ENCODE data around the gene NBEAL2.
"Not testable (repeated sequence)": the region's sequence is repeated elsewhere in the genome, so short reads cannot be mapped to it uniquely, and the experiment has no call there.

The NBEAL2 gene

DNA sequence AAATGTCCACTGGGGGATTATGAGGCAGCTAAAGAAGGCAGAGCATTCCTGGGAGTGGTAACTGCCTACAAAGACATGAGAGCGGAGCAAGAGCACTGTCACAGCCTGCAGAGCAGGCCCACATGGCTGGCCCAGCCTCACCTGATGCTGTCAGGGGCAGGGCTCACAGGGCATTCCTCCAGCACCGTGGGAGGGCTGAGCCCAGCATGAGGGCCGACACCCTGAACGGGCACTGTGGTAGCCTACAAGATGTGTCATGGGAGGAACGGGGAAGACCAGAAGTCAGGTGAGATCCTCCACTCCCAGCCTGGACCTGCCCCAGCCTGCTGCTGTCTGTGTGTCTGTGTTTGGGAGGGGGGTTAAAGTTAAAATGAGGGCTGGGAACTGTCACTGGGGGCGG is 33.0 kb upstream of the NBEAL2 start:
- no peak for DNase-seq

DNA sequence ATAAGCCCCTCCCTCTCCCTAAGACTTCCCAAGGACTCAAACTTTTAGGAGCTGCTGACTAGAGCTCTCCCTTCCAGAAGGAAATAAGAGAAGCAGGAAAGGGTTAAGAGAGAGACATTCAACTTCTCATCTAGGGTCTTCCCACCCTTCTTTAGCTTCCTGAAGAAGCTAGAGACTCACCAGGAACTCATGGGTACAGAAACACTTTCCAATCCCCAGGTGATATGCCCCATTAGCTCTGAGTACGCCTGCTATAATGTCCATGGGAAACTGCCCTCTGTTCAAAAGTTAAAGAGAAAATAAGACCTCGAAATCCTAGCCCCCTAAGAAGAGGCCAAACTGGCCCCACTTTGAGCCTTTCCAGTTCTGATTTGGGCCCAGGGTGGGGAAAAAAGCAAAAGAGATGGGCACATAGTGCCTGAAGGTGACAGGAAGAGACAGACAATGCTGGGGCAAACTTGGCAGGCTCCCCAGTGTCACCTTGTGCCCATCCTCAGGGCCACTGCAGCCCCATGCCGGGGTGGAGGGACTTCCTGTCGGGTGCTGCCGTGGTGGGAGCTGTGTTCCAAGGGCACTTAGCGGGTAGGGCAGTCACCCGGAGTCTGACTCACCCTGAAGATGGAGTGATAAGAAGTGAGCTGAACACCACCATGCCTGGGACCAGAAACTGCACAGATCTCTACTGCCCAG is 32.5 kb upstream of the NBEAL2 start:
- no peak for DNase-seq

GRCh38 chr3:46947546-46947901 is 31.9 kb upstream of the NBEAL2 start:
- DNase-seq: no peak

DNA sequence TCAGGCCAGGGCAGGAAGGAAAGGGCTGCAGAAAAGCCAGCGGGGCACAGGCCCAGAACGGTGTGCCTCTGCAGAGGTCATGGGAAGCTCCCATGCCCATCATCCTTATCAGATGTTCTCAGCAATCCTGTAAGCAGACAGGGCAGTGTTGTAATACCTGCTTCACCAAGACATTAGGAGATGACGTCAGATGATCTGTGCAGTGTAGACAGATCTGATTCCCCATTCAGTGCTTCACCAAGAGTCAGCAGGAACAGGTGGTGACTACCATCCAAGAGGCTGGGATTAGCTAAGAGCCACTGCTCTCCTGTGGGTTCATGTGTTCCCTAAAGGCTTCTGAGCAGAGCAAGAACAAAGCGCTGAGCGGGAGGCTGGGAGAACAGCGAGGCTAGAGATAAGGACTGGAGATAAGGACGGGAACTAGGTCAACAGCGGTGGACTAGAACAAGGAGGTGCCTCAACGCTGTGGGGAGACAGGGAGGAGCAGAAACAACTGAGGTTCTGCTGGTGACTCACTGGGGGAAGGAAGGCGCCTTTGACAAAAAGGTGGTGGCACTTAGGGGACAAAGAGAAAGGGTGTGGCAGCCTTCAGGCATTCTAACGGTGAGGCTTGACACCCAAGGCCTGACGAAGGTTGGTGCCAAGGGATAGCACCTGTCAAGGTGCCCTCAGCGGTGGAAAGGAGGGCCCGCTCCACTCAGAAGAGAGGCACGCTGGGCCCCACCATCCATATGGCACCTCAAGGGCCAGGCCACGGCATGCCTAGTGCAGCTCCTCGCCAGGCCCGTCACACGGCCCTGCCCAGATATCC is 31.3 kb upstream of the NBEAL2 start:
- DNase-seq: no peak

DNA sequence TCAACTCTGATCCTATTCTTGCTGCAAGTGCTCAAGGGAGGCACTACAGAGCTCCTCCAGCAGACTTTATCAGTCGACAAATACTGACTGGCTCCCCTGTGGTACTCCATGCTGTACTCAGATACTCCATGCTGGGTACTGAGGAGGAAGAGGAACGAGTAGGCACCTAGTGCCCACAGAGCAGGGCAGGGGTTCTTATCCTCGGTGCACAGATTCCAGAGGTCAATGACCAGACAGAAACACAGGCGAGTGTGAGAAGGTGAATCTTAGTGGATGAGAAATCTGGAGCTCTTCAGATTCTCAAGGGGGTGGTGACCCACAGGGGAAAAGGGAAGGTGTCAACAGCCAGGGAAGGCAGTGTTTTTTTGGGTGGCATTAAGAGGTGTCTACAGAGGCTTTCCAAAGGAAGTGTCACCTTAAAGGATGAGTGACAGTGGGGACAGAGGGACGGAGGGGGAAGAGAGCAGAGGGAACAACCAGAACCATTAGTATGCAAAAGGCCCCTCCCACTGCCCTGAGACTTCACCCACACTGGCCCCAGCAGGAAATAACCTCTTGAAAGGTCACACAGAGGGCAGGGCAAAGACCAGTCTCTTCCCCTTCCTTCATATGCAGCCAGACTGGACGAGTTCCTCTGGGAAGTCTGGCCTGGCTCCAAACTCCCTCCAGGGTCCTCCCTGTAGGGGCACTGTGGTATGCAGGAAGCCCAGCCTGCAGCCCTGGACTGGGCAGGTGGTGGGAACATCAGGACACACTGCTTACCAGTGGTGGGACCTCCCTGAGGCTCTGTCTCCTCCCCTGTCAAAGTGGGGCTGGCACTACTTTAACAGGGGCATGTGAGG is 30.4 kb upstream of the NBEAL2 start:
- no peak for DNase-seq

DNA sequence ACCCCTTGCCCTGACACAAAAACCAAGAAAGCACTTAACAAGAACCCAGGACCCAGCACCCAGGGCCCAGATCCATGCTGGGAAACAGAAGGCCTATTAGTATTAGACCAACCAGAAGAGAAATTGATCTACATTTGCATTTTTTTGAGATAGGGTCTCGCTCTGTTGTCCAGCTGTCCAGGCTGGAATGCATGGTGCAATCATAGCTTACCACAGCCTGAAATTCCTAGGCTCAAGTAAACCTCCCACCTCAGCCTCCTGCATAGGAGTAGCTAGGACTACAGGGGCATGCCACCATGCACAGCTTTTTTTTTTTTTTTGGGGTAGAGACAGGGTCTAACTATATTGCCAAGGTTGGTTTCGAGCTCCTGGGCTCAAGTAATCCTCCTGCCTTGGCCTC is 29.3 kb upstream of the NBEAL2 start:
- DNase-seq: no peak

DNA sequence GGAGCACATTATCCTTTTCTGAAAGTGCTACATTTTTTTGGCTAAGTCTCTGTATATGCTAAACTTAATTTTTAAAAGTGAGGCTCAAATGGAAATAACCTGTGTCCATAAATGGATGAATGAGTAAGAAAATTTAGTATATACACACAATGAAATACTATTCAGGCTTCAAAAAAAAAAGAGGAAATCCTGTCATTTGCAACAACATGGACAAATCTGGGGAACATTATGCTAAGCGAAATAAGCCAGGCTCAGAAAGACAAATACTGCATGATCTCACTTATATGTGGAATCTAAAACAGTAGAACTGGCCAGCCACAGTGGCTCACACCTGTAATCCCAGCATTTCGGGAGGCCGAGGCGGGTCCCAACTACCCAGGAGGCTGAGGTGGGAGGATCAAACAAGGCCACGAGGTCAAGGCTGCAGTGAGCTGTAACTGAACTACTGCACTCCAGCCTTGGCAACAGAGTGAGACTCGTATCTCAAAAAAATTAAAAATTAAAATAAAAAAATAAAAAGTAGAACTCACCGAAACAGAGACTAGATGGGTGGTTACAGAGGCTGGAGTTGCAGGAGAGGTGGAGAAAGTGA is 28.7 kb upstream of the NBEAL2 start:
- DNase-seq: no peak

GRCh38 chr3:46952813-46953212 is 26.7 kb upstream of the NBEAL2 start:
- DNase-seq: no peak

DNA sequence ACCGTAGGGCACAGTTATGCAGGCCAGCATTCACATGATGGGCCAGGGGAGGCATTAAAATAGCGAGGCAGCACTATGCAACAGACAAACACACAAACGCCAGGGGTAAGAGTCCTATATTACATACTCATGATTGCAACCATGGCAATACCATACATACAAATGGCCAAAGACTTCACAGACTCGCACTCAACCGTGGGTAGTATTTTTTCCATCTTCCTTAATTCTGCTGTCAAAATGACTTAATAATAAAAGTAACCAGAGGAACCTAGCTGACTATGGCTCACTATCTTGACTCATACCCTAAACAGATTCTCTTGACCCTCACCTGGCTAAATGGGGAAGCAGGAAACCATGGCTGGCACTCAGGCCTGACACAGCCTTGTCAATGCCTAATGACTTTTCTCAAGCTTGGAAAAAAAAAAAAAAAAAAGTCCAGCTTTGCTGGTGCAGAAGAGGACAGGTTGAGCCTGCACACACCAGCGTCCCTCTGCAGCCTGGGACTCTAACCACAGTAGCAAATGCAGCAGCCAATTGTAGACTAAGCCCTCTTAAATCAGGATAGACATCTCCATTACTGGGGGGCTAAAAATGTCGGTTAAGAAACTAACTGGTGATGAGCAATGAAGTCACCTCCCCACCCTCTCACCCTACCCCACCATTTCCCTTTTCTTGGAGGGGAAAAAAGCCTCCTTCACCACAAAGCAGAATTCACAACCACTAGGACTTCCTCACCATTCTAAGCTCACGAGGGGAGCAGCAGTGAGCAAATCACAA is 26.0 kb upstream of the NBEAL2 start:
- no peak for DNase-seq

DNA sequence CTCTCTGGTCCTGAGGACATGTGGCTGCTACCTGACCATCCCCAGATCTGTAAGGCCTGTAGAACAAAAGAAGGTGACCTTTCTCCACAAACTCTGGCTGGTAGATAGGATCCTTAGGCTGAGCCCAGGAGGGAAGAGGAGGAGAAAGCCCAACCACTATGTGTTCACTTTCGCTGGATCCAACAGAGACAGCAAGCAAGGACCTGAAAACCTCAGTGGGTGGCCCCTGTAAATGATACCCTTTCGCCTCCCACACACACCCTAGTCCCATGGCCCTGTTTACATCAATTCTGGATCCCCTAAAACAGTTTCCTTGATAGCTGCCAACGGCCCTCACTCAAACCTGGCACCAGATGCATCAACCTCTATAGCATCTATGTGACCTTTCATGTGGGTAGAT is 25.3 kb upstream of the NBEAL2 start:
- DNase-seq: peak in 1 of 3 experiments; percentile 43

GRCh38 chr3:46955157-46955556 is 24.3 kb upstream of the NBEAL2 start:
- no peak for DNase-seq

GRCh38 chr3:46955801-46956259 is 23.6 kb upstream of the NBEAL2 start:
- no peak for DNase-seq

DNA sequence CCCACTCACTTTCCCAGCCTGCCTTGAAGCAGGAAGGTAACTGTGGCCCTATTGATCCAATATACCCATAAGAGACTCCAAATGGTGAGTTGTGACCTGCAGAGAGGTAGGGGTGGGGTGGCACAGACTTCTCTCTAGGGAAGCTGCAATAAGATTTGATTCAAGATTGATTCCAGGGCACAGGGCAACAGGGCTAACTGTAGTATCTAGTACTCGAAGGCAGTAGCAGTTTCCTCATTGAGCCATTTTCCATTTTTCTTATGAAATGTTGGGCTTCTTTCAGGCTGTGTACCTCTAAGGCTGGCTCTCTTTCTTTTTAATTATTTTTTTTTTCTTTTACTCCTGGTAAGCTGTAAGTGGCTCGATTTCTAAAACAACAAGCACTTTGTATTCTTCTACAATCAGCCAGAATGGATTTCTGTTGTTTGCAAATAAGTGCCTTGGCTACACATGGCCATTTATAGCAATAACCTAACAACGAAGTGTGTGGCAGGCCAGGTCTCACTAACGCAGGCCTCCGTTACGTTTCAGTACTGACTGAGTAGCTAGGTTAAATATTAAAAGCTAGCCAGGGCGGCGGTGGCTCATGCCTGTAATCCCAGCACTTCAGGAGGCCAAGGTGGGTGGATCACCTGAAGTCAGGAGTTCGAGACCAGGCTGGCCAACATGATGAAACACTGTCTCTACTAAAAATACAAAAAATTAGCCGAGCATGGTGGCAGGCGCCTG is 22.2 kb upstream of the NBEAL2 start:
- DNase-seq: no peak

DNA sequence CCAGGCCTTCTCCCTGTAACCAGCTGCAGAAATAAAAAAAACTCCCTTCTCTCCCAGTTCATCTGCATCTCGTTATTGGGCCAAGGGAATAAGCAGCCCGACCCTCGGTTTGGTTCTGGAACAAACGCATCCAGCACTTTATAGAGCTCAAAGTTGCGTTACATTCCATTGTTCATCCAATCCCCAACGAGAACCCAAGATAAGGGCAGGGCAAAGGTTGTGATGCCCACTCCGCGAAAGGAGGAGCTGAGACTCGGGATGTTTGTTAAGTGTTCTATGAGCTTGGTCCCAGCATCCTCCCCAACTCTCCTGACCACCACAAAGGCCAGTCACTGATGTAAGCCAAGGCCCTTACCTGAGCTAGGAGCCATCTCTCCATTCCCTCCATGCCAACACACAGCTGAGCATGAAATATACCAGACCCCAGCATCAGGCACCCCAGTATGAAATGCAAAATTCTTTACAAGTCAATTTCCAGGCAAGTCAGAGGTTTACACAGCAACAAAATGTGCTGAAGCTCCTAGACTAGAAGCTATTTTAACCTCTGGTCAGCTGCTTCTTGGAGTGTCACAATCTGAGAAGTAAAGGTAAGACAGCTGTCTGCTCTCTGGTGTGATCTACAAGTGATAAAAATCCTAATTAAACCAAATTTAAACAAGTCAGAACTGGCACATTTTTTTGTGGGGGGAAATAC is 20.9 kb upstream of the NBEAL2 start:
- no peak for DNase-seq

GRCh38 chr3:46959161-46959511 is 20.3 kb upstream of the NBEAL2 start:
- no peak for DNase-seq

GRCh38 chr3:46960081-46960701 is 19.3 kb upstream of the NBEAL2 start:
- no peak for DNase-seq

DNA sequence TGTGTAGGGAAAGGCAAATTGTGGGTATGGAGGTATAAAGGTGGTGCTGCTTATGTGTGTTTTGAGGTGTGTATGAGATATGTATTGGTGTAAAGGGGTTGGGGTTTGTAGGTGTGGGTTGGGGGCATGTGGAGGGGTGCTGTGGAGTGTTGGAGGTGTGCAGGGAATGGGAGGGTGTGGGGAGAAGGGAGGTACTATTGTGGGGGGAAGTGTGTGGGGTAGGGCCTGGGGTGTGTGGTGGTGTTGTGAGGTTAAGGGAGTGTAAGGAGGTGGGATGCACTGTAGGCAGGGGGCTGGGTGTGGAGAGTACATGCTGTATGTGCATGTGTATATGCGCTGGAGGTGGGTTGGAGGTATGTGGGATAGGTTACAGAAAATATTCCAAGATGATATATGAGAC is 18.6 kb upstream of the NBEAL2 start:
- no peak for DNase-seq

DNA sequence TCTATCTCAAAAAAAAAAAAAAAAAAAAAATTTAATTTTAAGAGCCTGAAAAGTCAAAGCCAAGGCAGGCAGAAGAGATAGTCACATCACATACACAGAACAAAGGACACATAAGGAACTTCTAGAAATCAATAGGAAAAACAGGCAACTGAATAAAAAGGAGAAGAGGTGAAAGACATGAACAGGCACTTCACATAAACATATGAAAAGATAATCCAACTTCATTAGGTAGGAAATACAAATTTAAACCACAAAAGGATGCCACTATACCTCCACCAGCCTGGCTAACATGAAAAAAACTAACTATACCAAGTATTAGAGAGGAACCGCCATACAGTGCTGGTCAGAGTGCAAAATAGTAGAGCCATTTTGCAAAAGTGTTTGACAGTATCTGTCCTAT is 17.0 kb upstream of the NBEAL2 start:
- DNase-seq: no peak

- peak in 1 of 3 experiments; percentile 20 for DNase-seq
Observed at GRCh38 chr3:46962990-46963389, 16.5 kb upstream of the NBEAL2 start.

GRCh38 chr3:46964038-46964590 is 15.4 kb upstream of the NBEAL2 start:
- not testable (repeated sequence) for DNase-seq
